ENCODE results near the gene LRRC32.

The LRRC32 gene

GRCh38 chr11:76663912-76664440 lies 6.6 kb downstream of the LRRC32 start:
- DNase-seq (ENCODE audit: low read depth in 2 of 2) = no peak

- no peak for DNase-seq (ENCODE audit: low read depth in 2 of 2)
Observed at GRCh38 chr11:76663486-76663810, 7.1 kb downstream of the LRRC32 start.

- DNase-seq (ENCODE audit: low read depth in 2 of 2) = no peak
Observed at GRCh38 chr11:76662656-76663485, 7.7 kb downstream of the LRRC32 start.

- no peak for DNase-seq (ENCODE audit: low read depth in 2 of 2)
Observed at GRCh38 chr11:76661834-76662434, 8.6 kb downstream of the LRRC32 start.

- DNase-seq (ENCODE audit: low read depth in 2 of 2) = no peak
Observed at GRCh38 chr11:76661306-76661751, 9.2 kb downstream of the LRRC32 start.

GRCh38 chr11:76660533-76661305 lies 9.8 kb downstream of the LRRC32 start:
- DNase-seq (ENCODE audit: low read depth in 2 of 2) = no peak

- no peak for DNase-seq (ENCODE audit: low read depth in 2 of 2)
Observed at GRCh38 chr11:76659672-76660532, 10.6 kb downstream of the LRRC32 start.

- DNase-seq (ENCODE audit: low read depth in 2 of 2) = no peak
Observed at GRCh38 chr11:76658651-76659650, 11.6 kb downstream of the LRRC32 start.

GRCh38 chr11:76658231-76658630 lies 12.3 kb downstream of the LRRC32 start:
- no peak for DNase-seq (ENCODE audit: low read depth in 2 of 2)

- no peak for DNase-seq (ENCODE audit: low read depth in 2 of 2)
Observed at GRCh38 chr11:76657187-76658170, 13.1 kb downstream of the LRRC32 start.

- no peak for DNase-seq (ENCODE audit: low read depth in 2 of 2)
Observed at GRCh38 chr11:76656571-76657081, 13.9 kb downstream of the LRRC32 start.

- DNase-seq (ENCODE audit: low read depth in 2 of 2) = no peak
Observed at GRCh38 chr11:76656050-76656531, 14.5 kb downstream of the LRRC32 start.

GRCh38 chr11:76655501-76656049 lies 15.0 kb downstream of the LRRC32 start:
- no peak for DNase-seq (ENCODE audit: low read depth in 2 of 2)

GRCh38 chr11:76654980-76655379 lies 15.6 kb downstream of the LRRC32 start:
- no peak for DNase-seq (ENCODE audit: low read depth in 2 of 2)

GRCh38 chr11:76654298-76654851 lies 16.2 kb downstream of the LRRC32 start:
- DNase-seq (ENCODE audit: low read depth in 2 of 2) = peak; percentile 70 to 71

GRCh38 chr11:76653674-76654284 lies 16.8 kb downstream of the LRRC32 start:
- peak; percentile 56 for DNase-seq (ENCODE audit: low read depth in 2 of 2)

GRCh38 chr11:76653012-76653673 lies 17.4 kb downstream of the LRRC32 start:
- no peak for DNase-seq (ENCODE audit: low read depth in 2 of 2)

Data from fibroblast of skin of left biceps (primary cell).